GM18951 (cell line): Measurements from ENCODE around the gene FAM131C.
"Not testable (repeated sequence)": the region's sequence is repeated elsewhere in the genome, so short reads cannot be mapped to it uniquely, and the experiment has no call there.

ENCODE experiments used
- POLR2A ChIP-seq: IDR thresholded peaks from 4 replicates; pipeline ENCODE4 v1.6.1; 2011; ENCODE audit warnings: mild to moderate bottlenecking; ENCODE audit not compliant: insufficient read length, insufficient read depth; ENCODE audit errors: extremely low read depth
- in situ Hi-C: fragments of 300-500 bp; cut with MboI; formaldehyde crosslinking; loops from one replicate; pipeline ENCODE4 v1.12.0; 2022; ENCODE audit warnings: low sequenced_read_pairs, mixed read lengths, inconsistent platforms; ENCODE audit not compliant: unreplicated experiment

FAM131C gene

DNA sequence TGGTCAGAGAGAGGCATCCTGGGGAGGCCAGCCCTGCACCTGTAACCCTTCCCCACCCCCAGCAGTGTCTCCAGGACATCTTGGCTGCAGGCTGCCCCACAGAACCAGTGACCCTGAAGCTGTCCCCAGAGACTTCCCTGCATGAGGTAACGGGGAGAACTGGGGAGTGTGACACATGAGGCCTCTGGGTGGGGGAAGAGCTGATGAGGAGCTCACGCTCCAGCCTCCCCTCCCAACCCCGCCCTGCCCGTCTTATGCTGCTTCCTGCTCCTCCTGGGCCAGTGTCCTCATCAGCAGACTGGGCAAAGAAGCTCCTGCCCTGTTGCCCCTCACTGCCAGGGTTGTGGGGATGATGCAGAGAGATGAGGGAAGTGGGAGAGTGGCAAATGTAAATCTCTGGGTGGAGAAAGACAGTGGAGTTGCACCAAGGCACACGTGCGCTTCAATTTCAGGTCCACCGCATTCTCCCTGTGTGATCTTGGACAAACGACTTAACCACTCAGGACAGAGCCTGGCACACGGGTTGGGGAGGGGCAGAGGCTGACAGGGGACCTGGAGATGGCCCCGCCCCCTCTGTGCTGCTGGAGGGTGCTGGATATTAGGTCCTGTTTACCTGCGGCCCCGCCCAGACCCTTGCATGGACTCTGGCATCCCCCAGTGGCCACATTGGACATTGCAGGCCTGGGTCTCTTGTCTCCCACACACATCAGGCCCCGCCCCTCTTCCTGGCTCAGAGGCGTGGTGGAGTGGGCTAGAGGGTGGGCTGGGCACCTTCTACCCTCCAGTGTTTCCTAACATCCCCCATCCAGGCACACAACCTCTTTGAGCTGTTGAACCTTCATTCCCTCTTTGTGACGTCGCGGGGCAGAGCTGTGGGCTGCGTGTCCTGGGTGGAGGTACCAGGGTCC, 17.6 kb downstream of the FAM131C start:
- in situ Hi-C loops: no loop called here
- TF ChIP-seq POLR2A: no peak

DNA sequence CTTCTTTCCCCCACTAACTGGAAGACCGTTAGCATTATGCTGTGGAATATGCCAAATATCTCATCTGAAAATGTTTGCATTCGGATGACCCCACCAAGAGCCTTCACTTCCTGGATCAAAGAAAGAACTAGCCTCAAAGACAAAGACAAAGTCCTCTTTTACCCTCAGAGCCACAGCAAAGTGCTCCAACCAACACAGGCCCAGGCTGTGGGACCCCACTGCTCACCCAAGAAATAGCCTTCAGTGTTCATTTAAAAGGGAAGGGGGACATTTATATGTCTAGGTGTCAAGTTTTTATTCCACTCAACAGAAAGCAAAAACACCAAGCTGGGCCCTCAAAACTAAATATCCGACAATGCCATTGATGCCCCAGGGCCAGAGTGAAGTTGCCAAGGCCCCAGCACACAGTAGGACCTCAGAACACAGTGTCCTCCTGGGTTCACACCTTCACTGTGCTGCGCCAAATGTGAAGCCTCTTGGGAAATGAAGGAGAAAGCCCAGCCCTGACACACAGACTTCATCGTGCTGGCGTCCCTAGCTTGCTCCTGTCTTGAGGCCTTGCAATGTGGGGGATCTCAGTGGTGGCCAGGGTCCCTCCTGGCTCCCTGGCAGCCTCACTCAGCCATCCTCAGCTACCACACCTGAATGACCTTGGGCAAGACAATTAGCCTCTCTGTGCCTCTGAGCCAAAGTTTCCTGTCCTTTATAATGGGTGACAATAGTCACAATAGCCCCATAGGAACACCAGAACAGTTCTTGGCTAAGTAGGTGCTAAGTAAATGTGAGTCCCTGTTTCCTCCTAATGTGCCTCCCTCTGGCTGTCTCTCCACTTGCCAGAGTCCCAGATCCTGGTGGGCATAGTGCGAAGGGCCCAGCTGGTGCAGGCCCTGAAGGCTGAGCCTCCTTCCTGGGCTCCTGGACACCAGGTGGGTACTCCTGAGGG, 18.6 kb downstream of the FAM131C start:
- in situ Hi-C loops: no loop called here
- TF ChIP-seq POLR2A: no peak

DNA sequence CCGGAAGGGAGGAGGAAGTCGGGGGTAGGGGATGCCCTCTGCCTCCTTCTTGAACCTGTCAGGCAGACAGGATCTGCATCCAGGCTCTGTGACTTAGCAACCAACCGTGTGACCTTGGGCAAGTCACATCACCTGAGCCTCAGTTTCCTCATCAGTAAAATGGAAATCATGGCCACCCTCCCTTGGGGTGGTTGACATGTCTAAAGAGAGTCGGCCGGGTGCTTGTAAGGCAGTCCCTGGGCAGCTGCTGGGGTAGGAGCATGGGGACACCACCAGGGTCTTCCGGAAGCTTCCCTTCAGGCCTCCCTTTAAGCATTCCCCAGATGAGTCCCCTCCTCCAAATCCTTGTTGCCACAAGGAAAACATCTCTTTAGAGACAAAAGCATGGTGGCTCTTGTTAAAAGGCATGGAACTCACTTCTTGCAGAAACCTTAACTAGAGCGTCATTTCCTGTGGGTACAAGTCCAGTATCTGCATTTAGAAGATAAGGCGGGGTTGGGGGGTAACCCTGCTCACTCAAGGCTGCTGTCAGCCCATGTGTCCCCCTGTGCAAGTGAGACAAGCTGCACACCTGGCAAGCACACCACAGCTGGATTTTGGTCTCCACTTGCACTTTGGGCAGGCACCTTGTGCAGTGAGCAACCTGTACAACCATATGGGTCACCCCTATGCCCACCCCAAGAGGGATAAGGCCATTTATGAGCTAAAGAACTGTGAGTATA, 19.5 kb downstream of the FAM131C start:
- TF ChIP-seq POLR2A: no peak
- in situ Hi-C loops: no loop called here

DNA sequence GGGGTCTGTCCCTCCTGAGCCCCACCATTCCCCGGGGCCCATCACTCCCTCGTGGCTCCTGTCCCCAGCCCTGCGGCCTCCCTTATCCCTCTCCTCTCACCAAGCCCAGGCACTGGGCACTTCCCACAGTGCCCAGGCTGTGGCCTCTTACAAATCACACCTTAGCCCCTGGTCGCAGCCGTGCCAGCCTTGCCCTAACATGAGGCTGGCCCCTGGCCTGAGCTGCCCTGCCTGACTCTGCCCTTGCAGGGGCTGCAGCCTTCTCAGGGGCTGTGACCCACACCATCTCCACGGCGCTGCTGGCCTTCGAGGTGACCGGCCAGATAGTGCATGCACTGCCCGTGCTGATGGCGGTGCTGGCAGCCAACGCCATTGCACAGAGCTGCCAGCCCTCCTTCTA, 21.5 kb downstream of the FAM131C start:
- in situ Hi-C loops: not testable (repeated sequence)

DNA sequence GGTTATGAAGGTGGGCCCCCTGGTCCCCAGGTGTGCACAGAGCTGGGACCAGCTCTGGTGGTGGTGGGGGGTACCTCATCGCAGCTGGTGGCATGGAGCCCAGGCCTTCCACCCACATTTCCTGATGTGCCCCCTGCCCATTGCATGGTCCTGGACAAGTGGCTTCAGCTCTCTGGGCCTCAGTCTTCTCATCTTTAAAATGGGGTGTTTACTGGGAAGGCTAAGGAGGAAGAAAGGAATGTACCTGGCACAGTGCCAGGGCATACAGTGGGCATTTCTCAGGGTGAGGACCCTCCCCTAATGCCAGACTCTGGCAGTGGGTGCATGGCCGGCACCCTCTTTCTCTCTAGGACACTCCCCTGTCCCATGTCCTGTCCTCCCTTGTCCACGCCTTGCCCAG, 22.4 kb downstream of the FAM131C start:
- in situ Hi-C loops: no loop called here
- no peak for TF ChIP-seq POLR2A

DNA sequence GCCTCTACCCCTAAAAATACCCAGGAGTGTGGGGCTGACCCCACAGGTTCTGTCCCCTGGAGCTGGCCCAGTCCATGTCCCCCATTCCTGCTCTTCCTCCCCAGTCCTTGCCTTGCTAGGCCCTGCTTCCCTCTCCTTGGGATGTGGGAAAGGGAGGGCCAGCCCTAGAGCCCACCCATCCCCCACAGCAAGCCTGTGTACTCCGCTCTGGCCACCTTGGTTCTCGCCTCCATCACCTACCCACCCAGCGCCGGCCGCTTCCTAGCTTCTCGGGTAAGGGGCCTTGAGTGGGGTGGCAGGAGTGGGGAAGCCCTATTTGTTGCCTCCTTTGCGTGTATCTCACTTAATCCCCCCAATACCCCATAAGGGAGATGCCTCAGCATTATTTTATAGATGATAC, 23.1 kb downstream of the FAM131C start:
- no peak for TF ChIP-seq POLR2A
- in situ Hi-C loops: no loop called here

DNA sequence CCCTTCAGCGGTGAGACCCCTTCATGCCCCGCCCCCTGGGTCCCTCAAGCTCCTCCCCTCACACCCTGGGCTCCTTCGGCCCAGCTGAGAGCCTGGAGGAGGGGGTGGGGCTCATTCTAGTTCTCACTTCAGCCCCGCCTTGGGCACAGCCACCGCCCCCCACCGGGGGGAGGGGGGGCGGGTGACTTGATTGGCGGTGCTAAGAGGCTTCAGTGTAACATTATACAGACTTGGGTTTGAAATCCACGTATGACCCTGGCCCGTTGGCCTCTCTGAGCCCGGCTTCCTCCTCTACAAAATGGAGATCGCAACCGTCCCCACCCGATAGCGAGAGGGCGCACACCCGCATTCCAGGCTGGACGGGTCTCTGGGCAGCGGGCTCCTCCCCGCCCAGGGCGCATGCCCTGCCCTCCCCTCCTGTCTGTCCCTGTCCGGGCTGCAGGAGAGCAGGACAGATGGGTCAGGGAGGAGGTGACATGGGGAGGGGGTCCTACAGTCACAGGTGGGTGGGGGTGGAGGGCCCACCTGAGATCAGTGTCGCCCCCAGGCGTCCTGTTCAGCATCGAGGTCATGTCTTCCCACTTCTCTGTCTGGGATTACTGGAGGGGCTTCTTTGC, 24.8 kb downstream of the FAM131C start:
- in situ Hi-C loops: no loop called here

DNA sequence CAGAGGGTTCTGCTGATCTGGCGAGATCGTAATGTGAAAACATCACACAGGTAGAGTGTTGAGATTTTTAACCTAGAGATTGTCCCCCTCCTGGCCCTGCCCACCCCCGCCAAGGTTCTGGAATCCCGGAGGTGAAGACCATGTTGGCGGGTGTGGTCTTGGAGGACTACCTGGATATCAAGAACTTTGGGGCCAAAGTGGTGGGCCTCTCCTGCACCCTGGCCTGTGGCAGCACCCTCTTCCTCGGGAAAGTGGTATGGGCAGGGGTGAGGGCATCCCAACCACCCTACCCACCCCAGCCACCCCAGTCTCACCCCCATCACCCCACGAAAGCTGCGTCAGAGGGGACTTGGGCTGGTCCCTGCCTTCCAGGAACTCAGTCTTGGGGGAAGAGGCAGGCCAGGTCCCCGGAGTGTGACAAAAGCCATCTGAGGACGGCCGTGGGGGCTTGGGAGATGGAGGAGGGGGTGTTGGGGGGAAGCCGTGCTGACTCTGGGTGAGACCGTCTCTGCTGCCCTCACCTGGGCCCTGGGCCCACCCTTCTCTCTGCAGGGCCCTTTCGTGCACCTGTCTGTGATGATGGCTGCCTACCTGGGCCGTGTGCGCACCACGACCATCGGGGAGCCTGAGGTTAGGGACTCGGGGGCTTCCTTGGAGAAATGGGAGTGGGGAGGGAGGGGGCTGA, 25.5 kb downstream of the FAM131C start:
- in situ Hi-C loops: no loop called here
- TF ChIP-seq POLR2A: no peak

More for the DNA sequence above, 24.8 kb downstream of the FAM131C start:
- no peak for TF ChIP-seq POLR2A

DNA sequence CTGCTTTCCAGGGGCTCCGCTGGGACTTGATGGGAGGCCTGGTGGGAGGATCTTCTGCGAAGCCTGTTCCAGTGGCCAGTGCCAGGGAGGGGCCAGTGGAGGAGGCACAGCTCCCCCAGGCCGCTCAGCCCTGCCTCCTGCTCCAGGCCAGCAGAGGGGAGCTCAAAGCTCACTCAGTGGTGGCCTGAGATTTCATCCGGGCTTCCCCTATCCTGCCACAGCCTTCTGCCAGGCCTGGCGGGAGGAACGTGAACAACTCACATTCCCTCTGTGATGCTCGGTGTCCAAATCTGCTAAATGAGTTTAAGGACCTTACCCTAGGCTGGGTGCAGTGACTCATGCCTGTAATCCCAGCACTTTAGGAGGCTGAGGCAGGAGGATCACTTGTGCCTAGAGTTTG, 26.6 kb downstream of the FAM131C start:
- TF ChIP-seq POLR2A: no peak
- in situ Hi-C loops: no loop called here

DNA sequence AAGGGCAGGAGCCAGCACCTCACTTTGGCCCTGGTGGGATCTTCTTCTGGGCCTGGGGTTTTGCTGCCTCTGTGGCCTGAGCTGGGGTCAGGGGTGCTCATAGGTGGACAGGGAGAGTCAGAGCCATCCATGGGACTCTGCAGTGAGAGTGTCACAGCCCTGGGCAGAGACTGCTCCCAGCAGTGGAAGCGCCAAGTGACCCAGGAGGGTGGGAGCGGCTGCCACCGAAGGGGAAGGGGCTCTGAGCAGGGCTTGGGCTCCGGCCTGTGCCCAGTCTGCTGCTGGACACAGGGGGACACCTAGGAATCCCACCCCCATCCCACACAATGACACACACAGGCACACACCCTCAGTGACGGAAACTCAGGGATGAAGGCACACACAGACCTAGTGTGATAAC, 29.5 kb downstream of the FAM131C start:
- in situ Hi-C loops: no loop called here
- TF ChIP-seq POLR2A: no peak

DNA sequence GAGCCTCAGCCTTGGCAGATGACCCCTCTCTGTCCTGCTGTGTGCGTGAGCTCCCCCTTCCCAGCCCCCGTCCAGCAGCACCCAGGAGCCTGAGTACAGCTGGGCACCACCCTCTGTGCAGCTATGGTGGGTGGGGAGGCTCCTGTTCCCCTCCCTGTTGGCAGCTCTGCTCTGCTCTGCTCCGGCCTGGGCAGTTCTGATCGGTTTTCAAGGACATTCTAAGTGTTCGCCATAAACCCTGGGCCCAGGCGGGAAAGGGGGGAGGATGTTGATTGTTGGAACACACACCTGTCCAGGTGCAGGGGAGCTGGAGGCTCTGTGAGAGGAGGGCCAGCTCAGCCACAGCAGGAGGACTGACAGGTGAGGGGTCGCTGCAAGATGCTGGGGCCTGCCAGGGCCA, 29.9 kb downstream of the FAM131C start, which contains the start of gene CLCNKB:
TSS of gene CLCNKB (plus strand) at position 262 of the 400 bp plus-strand sequence. CDS start 711 bp downstream, outside the sequence.
- no peak for TF ChIP-seq POLR2A
- in situ Hi-C loops: no loop called here

DNA sequence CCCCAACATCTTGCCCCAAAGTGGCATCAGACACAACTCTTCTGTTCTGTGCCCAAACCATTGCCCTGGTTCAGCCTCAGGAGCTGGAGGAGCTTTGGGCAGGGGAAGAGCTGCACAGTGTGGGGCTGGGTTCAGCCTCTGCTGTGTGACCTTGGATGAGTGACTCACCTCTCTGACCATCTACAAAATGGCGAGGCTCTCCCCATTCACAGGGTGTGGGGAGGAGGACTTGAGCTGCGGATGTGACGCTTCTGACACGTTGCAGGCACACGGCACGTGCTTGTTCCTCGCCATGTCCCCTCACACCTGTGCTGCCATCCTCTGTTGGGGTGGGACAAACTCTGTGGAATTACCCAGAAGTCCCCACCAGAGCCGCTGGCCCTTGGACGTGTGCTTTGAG, 30.8 kb downstream of the FAM131C start:
- in situ Hi-C loops: not testable (repeated sequence)
